ENCODE data around the gene DSCAML1.

DSCAML1 gene

DNA sequence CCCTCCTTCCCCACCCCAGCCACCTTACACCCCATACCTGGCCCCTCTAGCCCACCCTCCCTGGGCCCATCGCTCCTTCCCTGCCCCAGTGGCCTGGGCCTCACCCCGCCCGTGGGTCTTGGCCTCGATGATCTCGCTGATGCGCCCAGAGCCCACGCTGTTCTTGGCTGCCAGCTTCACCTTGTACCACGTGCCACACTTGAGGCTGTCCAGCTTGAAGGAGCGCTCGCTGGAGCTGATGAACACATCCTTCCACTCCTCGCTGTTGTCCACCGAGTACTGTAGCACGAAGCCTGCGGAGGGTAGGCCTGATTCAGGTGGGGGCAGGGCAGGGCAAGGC is 359.3 kb downstream of the DSCAML1 start:
- no peak for DNase-seq (ENCODE audit: low read depth in 2 of 3, low spot score in 1 of 3)

DNA sequence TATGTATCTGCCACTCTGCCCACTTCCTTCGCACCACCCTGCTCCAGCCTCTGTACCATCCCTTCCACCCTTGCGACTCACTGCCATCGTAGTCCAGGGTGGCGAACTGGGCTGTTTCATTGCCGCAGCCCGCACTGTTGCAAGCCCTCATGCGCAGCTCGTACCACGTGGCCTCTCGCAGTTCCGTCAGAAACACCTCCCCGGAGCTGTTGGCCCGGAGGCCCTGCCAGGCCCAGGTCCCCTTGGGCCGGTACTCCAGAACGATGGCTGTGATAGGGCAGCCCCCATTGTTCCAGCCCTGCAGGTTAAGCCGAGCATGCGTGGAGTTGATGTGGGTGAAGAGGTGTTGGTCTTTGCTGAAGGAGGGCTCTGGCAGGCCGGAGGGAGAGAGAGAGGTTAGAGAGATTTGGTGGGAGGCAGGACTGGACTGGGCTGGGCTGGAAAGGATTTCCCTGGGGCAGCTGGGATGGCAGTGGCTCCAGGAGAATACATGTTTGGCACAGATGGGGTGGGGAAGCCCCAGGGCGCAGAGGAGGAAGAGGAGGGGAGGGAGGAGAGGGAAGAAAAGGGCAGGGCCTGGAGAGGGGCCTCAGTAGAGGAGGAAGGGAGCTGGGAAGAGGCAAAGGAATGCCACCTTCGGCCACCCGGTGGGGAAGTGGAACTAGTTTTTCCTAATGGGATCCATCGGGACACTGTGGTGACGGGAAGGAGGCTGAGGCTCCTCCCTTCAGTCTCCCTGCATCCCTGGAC is 359.8 kb downstream of the DSCAML1 start:
- DNase-seq (ENCODE audit: low read depth in 2 of 3, low spot score in 1 of 3) = no peak

DNA sequence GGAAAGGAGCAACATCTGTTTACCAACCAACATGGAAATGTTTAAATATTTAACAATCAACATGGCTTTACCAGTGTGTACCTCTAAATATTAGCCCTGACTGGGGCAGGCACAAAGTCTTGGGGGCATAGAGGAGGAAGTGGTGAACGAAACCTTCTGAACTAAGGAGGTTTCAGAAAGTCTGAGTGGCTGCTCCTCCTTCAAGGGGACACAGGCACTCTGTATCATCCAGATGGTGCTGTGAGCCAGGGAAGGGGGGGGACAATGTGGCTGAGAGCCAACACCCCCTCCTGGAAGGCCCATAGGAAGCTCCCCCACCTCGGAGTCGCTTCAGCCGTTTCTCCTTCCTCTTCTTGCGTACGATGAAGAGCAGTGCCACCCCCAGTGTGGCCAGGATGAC is 361.7 kb downstream of the DSCAML1 start:
- no peak for DNase-seq (ENCODE audit: low read depth in 2 of 3, low spot score in 1 of 3)

DNA sequence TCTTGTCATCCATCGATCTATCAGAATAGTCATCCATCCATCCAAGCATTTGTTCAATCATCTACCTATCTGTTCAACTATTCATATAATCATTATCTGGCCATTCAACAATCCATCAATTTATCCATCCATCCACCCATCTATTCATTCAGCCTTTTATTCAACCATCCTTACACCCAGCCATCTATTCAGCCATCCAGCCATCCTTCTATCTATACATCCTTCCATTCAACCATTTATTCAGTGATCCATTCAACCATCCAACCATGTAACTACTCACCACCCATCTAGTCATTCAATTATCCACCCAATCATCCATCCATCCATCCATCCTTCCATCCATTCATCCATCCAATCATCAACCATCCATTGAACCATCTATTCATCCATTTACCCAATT is 362.5 kb downstream of the DSCAML1 start:
- DNase-seq (ENCODE audit: low read depth in 2 of 3, low spot score in 1 of 3) = no peak

DNA sequence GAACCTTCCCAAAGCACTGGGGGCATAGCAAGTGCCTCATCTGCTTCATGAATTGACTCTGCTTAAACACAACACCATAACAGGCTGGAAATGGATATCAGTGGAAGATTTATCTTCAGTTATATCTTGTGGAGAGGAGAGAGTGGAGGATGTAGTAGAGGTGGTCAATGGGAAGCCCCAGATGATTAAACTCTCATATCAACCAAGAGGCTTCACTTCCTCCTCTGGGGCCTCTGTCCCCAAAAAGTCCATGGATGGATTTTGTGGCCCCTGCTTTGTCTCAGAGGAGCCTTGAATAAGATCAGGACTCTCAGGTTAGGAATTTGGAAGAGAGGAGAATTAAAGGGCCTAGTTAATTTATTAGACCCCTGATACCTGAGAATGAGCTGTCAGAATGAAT is 363.3 kb downstream of the DSCAML1 start:
- no peak for DNase-seq (ENCODE audit: low read depth in 2 of 3, low spot score in 1 of 3)

DNA sequence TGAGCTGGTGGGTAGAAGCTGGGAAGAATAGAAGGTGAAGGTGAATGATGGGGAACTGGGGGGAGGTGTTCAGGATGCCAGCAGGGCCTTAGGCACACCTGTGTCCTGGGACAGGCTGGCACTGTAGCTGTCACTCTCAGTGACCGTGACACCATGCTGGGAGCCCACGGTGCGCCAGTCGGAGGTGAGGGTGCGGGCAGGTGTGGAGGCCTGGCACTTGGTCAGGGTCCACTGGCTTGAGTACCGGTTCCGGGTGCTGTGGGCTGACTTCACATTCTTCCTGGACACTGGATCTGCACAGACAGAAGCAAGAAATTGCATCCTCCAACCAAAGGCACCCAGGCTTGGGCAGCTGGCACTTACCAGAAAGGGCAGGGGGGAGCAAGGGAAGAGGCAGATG is 365.6 kb downstream of the DSCAML1 start:
- DNase-seq (ENCODE audit: low read depth in 2 of 3, low spot score in 1 of 3) = no peak

DNA sequence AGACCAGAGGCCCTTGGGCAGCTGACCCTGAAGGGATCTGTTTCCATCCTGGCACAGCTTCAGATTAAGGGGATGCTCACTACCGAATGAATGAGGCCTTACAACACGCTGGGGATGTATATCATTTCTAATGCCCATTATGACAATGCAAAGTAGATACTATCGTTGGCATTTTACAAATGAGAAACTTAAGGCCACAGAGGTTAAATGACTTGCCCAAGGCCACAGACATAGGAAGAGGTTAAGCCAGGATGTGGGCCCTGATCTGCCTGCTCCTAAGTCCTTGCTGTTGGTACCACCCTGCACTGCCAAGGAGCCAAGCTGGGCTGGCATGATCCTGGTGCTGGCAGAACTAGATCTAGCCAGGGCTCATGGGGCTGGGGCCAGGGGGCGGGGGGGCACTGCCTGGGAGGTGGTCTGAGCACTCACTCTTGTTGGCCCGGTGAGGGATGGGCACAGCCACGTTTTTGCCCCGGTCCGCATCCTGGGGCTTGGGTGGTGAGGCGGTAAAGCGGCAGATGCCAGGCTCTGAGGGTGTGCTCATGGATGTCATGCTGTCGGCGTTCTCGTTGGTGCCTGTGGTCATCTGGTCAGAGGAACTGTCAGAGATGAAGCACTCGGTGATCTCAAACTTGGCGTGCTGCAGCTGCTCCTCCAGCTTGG is 366.6 kb downstream of the DSCAML1 start:
- DNase-seq (ENCODE audit: low read depth in 2 of 3, low spot score in 1 of 3) = no peak

DNA sequence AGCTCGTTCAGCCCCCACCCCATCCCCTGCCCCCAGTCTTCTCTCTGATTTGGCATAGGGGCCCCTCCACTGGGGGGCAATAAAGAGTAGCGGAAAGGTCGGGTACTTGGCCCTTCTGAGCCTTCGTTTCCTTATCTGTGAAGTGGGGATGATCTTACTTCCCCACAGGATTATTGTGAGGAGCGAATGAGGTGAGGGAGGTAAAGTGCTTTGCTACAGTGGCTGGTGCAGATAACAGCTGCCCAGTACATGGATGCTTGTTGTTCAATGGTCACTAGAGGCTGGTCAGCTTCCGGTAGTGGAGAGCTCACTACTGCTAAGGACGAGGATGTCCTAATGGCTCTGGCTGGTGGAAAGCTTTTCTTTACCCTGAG is 368.2 kb downstream of the DSCAML1 start:
- DNase-seq (ENCODE audit: low read depth in 2 of 3, low spot score in 1 of 3) = no peak

DNA sequence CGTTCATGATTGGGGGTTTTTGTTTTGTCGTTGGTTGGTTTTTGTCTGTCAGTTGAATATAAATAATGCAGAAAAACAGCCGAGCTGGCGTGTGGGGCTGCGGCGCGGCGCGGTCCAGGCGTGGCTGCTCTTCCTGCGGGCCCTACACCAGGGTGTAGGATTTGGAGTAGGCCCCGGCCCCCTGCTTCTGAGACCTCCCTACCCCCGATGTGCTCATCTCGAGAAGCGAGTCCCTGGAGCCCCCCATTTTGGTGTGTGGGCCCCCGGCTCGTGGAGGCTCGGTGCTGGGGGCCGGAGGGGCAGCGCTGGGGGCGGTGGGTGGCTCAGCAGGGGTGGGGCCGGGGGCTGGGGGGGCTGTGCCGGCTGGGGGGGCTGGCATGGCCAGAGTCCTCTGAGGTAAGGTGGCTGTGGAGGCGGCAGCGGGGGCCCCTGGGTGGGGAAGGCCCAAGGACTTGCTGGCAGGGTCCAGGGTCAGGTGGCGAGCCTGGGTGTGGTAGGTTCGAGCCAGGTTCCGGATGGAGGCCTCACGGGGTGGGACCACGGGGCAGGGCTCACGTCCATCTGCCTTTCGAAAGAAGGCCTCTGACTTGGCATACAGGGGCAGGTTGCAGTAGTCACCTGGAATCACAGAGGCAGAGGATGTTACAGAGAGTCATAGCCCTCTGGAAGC is 368.7 kb downstream of the DSCAML1 start:
- no peak for DNase-seq (ENCODE audit: low read depth in 2 of 3, low spot score in 1 of 3)

DNA sequence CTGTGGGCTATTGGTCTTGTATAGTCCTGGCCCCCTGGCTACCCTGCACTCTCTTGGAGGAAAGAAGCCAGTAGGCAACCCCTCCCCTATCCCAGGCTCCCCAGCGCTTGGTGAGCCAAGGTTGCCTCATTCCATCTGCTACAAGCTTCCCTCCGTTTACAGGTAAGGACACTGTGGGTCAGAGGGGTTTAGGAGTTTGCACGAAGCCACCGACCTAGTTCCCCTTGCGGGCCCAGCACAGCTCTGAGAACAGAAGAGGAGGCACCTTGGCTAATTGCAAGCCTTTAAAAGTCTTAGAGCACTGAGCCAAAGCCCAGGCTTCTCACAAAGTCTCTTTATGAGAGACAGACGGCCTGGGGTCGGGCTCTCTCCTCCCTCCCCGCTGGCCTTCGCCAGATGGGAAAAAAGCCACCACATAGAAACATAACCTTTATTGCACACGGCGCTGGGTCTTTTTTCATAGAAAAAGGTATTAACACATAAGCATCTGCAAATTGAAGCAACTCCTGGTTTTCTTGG is 369.6 kb downstream of the DSCAML1 start:
- no peak for DNase-seq (ENCODE audit: low read depth in 2 of 3, low spot score in 1 of 3)

DNA sequence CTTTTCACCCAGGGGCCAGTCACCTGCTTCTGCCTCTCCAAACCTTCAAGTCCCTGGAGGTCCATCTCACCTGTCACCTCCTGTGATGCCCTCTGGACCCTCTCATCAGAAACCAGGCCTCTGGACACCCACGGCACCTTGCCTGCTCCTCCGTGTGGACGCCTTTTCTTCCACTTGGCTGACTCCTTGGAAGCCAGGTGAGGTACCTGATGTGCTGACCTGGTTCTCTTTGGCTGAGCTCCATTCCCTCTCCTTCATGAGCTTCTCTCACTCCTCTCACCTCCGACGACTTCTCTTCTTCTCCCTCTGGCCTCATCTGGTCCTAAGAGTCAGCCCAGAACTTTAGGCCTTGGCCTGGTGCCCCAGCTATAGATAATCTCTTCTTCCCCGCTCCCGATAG is 370.1 kb downstream of the DSCAML1 start:
- DNase-seq (ENCODE audit: low read depth in 2 of 3, low spot score in 1 of 3) = no peak

DNA sequence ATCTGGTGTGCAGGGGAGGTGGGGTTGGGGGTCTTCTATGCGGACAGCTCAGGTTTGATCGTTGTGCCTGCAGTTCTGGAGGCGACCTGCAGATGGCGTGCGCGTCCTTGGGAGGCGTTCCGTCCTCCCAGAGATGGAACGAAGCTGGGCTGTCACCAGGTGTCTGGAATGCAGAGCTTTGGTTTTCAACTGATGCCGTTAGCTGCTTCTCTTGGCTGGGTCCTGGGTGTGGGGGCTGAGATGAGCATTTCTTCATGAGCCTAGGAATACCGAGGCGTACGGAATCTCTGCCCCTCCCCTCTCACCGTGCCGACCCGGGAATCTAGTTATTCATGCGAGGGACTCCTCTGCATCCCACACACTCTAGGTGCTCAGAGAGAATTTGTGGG is 370.7 kb downstream of the DSCAML1 start:
- DNase-seq (ENCODE audit: low read depth in 2 of 3, low spot score in 1 of 3) = peak; percentile 50 to 78 (median 70)

DNA sequence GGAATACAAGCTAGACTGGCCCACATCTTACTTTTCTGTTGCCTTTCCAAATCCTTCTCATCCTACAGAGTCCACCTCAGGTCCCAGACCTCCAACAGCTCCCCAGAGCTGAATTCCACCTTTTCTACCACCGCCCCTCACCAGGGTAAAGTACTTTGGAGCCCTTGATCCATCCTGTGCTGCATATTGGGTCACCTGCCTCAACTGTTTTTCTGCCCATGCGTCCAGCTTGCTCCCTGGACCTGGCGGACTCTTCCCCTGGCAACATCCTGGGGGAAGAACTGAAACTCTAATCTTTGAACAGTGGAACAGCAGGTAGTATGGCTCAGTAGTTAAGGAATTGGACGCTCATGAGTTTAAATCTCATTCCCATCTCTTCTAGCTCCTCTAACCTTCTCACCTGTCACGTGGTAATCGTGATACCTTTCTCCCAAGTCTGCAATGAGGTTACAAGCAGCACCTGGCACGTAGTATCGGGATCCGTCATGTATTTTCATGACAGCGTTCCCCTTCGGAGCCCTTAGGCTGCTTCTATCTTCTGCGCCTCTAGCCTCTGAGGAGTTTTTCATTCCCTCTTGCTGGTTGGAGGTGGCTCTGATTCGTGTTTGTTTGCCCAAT is 371.2 kb downstream of the DSCAML1 start:
- DNase-seq (ENCODE audit: low read depth in 2 of 3, low spot score in 1 of 3) = no peak

DNA sequence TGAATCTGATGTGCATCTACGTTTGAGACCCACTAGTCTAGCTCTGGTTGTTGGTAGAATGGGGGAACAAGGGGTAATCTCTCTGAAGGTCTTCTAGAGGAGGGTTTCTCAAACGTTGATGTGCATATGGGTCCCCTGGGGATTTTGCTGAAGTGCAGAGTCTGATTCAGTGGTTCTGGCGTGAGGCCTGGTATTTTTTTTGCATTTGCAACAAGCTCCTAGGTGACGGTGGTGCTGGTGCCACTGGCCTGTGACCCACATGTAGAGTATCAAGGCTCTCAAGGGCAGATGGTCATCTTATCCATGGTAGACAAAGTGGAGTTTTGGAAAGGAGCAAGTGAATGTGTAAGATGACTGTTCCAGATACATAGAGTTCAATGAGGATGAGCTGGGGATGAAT is 372.2 kb downstream of the DSCAML1 start:
- DNase-seq (ENCODE audit: low read depth in 2 of 3, low spot score in 1 of 3) = no peak

DNA sequence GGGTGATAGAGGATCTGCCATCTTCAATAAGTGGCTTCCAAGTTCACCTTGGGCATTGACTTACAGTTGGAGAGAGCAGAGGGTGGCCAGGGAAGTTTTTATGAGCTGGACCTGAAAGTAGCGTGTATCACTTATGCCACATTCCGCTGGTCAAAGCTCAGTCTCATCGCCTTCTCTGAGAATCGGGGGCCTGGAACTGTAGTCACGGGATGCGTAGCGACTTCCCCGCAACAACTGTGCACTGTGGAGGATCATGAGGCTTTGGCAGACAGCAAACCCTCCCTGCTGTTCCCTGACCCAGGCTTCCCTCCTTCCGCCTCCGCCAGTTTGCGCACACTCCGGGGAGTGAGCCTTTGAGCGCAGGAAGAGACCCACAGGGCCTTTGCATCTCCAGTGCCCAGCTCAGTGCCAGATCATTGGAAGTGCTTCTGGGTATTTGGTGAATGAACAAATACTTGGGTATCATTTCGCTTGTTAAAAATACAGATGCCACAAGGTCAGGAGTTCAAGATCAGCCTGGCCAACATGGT is 373.9 kb downstream of the DSCAML1 start:
- no peak for DNase-seq (ENCODE audit: low read depth in 2 of 3, low spot score in 1 of 3)

DNA sequence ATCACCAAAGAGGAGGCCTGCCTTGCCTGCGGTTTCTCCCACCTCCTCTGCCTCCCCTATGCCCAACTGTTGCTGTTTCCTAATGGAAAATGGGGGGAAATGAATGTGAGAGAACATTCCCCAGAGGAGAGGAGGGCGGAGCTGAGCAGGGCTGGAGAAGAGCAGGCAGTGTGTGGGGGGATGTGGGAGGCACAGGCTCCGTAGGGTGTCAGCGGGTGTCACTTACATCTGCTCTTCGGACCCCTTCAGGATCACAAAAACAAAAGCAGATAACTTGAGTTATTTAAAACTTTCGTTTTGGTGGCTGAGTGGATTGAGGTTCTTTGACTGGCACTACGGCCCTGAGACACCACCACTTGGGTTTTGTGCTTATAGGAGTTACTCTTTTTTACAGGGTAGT is 375.5 kb downstream of the DSCAML1 start:
- no peak for DNase-seq (ENCODE audit: low read depth in 2 of 3, low spot score in 1 of 3)

DNA sequence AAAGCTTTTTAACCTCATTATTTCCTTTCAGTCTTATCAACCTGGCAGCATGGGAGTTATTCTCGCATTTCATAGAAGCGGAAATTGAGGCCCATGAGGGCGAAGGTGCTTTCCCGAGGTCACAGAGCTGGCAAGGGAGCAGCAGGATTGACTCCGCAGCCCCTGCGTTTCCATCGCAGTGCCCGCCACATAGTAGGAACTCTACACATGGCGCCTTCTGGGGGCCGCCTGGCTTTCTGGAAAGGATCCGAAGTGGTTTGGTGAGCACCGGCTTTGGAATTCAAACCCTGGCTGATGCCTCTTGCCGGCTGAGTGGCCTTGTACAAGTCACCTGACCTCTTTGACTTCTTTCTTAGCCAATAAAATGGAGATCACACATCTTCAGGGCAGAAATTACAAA is 376.0 kb downstream of the DSCAML1 start:
- no peak for DNase-seq (ENCODE audit: low read depth in 2 of 3, low spot score in 1 of 3)

DNA sequence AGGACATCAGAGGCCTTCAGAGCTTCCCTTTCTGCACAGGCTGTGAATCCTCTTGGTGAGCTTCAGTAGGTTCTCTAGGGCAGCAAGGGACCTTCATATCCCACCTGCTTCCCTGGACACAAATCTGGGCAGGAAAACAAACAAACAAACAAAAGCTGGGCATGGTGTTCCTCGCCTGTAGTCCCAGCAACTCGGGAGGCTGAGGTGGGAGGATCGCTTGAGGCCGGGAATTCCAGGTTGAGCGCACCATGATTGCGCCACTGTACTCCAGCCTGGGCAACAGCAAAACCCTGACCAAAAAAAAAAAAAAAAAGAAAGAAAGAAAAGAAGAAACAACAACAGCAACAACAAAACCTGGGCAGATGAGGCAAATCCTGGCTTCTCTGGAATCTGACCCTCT is 376.4 kb downstream of the DSCAML1 start:
- no peak for DNase-seq (ENCODE audit: low read depth in 2 of 3, low spot score in 1 of 3)

DNA sequence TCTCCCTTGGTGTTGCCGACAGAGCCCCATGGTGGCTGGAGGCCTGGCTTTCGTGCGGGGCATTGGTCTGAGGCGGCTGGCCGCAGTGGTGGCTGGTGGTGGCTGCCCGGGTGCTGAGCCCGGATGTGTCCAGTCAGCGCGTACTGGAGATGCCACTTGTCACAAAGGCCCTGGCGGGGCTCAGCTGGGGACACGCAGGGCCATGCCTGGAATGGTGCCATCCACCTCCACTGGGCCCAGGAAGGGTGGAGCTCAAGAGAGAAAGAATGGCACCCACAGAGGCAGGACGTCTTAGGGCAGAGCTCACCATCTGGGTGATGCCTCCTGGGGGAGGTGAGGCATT is 376.9 kb downstream of the DSCAML1 start:
- DNase-seq (ENCODE audit: low read depth in 2 of 3, low spot score in 1 of 3) = no peak

DNA sequence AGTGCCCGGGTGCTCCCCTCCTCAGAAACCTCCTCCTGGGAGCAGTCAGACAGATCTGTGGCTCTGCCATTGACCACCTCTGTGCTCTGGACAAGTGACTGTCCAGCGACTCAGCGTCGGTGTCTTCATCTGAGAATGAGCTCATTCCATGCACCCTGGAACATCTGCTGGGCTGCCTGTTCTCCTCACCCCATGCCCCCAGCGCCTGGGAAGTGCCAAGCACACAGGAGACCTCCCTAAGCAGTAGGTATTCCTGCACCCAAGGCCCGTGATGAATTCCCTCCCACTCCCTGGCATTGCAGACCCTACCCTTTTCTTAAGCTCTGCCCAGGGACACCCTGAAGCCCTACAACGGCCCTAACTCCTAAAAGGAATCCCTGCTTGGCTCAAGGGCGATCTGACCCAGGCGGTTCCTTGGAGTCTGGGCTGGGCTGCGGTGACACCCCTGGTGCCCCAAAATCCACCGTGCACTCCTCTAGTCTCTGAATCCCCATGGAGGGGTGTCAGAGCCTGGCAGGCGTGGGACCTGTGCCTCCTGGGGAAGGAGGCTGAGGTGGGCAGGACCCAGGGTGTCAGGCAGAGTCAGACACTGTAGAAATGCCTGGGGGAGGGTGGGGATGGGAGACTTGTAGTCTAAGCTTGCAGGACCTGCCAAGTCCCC is 377.4 kb downstream of the DSCAML1 start:
- no peak for DNase-seq (ENCODE audit: low read depth in 2 of 3, low spot score in 1 of 3)

DNA sequence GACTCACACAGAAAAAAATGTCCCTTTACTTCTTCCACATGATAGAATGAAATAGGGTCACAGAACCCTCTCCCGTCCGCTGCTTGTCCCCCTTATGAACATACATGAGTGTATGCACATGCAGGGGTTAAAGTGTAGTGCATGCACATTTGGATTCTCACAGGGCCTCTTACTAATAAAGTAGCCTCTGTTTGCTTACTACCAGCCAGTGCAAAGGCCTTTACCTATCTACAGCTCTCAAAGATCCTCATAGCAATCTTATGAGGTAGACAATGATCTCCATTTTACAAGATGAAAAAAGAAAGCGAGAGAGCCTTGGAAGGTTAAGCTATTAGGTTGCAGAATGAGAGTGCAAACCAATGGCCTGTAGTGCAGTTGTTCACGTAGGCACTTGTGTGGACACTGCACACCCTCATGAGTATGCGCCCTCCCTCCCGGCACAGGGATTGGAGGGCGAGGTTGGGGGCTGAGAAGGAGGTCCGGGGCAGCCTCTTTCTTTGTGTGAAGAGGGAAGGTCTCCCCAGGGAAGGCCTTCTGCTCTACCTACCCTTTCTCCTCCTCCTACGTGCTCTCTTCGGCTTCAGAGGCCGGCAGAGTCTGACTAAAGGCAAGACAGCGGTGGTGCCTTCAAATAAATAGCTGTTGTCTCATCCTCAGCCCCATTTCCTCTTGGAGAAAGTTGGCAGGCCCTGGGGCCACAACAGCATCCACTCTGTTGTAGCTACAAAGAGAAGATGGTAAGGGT is 378.1 kb downstream of the DSCAML1 start:
- no peak for DNase-seq (ENCODE audit: low read depth in 2 of 3, low spot score in 1 of 3)
